Measurements from ENCODE around the gene EIF3A.
"Not testable (repeated sequence)": the region's sequence is repeated elsewhere in the genome, so short reads cannot be mapped to it uniquely, and the experiment has no call there.

DNA sequence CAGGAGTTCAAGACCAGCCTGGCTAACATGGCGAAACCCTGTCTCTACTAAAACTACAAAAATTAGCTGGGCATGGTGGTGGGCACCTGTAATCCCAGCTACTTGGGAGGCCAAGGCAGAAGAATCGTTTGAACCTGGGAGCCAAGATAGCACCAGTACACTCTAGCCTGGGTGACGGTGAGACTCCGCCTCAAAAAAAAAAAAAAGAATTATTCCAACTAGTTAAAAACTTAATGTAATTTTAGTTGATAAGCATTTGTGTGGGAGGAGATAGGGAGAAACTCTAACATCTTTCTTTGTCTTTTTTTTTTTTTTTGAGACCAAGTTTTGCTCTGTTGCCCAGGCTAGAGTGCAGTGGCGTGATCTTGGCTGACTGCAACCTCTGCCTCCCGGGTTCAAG is 26.5 kb upstream of the EIF3A start:
- TF ChIP-seq, protein P1, sequence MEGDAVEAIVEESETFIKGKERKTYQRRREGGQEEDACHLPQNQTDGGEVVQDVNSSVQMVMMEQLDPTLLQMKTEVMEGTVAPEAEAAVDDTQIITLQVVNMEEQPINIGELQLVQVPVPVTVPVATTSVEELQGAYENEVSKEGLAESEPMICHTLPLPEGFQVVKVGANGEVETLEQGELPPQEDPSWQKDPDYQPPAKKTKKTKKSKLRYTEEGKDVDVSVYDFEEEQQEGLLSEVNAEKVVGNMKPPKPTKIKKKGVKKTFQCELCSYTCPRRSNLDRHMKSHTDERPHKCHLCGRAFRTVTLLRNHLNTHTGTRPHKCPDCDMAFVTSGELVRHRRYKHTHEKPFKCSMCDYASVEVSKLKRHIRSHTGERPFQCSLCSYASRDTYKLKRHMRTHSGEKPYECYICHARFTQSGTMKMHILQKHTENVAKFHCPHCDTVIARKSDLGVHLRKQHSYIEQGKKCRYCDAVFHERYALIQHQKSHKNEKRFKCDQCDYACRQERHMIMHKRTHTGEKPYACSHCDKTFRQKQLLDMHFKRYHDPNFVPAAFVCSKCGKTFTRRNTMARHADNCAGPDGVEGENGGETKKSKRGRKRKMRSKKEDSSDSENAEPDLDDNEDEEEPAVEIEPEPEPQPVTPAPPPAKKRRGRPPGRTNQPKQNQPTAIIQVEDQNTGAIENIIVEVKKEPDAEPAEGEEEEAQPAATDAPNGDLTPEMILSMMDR (IDR thresholded peaks at IDR 0.05), result not testable (repeated sequence)
- TF ChIP-seq POLR2A (IDR thresholded peaks at IDR 0.05), result not testable (repeated sequence)
